Liver (tissue), 3 donors: ENCODE measurements around the gene GRIN3A.

Experiments
- CTCF ChIP-seq: fragments of 150-350 bp; IDR thresholded peaks from 2 replicates; pipeline ENCODE4 v1.5.1; 2017; ENCODE audit warnings: improper control_type of control experiment, low read depth, low read length; ENCODE audit not compliant: missing input control
- MAX ChIP-seq: IDR thresholded peaks from 2 replicates; pipeline ENCODE4 v1.6.1; 2016; ENCODE audit warnings: antibody characterized with exemption
- REST ChIP-seq: IDR thresholded peaks from 2 replicates; pipeline ENCODE4 v1.6.1; 2016; ENCODE audit warnings: antibody characterized with exemption, mild to moderate bottlenecking
- RXRA ChIP-seq, 2 donors: IDR thresholded peaks; 2 replicates each; pipeline ENCODE4 v1.6.1; 2017 to 2018; ENCODE audit warnings: antibody characterized with exemption in 2 of 2, mild to moderate bottlenecking in 1 of 2
- SP1 ChIP-seq: IDR thresholded peaks from 2 replicates; pipeline ENCODE4 v1.6.1; 2018; ENCODE audit warnings: antibody characterized with exemption, mild to moderate bottlenecking
- TAF1 ChIP-seq: conservative IDR thresholded peaks from 2 replicates; pipeline ENCODE4 v1.6.1; 2016; ENCODE audit warnings: antibody characterized with exemption, mild to moderate bottlenecking
- YY1 ChIP-seq: IDR thresholded peaks from 2 replicates; pipeline ENCODE4 v1.6.1; 2016; ENCODE audit warnings: antibody characterized with exemption, mild to moderate bottlenecking
- ZBTB33 ChIP-seq: IDR thresholded peaks from 2 replicates; pipeline ENCODE4 v1.6.1; 2016; ENCODE audit warnings: antibody characterized with exemption
- donor health status: healthy.
- donor health status: healthy.

GRCh38 chr9:101778332-101778731, 39.9 kb upstream of the GRIN3A start:
- TF ChIP-seq YY1 (no peak), CTCF (no peak), MAX (no peak), TAF1 (no peak), SP1 (no peak), RXRA (IDR thresholded peaks at IDR 0.05) (no peak), ZBTB33 (no peak), REST (no peak)
